ENCODE data around the gene PRR5L.

- TF ChIP-seq CTCF (IDR thresholded peaks at IDR 0.05; ENCODE audit: low read depth, low read length): no peak
- no peak for TF ChIP-seq EZH2phosphoT487 (IDR thresholded peaks at IDR 0.05; ENCODE audit: low read depth)
These were observed 166.2 kb downstream of the PRR5L start for GRCh38 chr11:36462321-36462720.
